GM12873 (cell line): ENCODE data around the gene RELL2.
A peak's percentile ranks its signal among the peaks of the same experiment; 100 is the strongest.

Experiments
- CTCF ChIP-seq: IDR thresholded peaks from 2 replicates; pipeline ENCODE4 v1.5.1; 2012; ENCODE audit warnings: low read depth, mild to moderate bottlenecking, moderate library complexity, low read length, control low read depth; ENCODE audit not compliant: insufficient read depth; ENCODE audit errors: missing control alignments

The RELL2 gene

GRCh38 chr5:141615991-141616720 lies 20.6 kb upstream of the RELL2 start:
- TF ChIP-seq CTCF, result no peak

- TF ChIP-seq CTCF, result no peak
These were observed 19.7 kb upstream of the RELL2 start for GRCh38 chr5:141617128-141617527.

GRCh38 chr5:141617682-141618029 lies 19.1 kb upstream of the RELL2 start:
- no peak for TF ChIP-seq CTCF

GRCh38 chr5:141618030-141618803 lies 18.6 kb upstream of the RELL2 start:
- TF ChIP-seq CTCF, result no peak

GRCh38 chr5:141618804-141619554 lies 17.8 kb upstream of the RELL2 start, which contains the start of gene DIAPH1:
TSS of gene DIAPH1 (minus strand) at chr5:141619000. CDS start at chr5:141618914, 86 bp downstream.
- peak; percentile 97 for TF ChIP-seq CTCF

GRCh38 chr5:141623186-141623585 lies 13.6 kb upstream of the RELL2 start:
- TF ChIP-seq CTCF, result no peak

- TF ChIP-seq CTCF, result no peak
These were observed 13.2 kb upstream of the RELL2 start for GRCh38 chr5:141623611-141624010.
